Sigmoid colon (tissue), 7 donors: ENCODE data around the gene TENM4. TPM values are rescaled to one million over a fixed set of nuclear protein-coding genes. Genes with fewer than 3 reads are reported as not detected.

Experiments used
- DNase-seq: peaks from one replicate; pipeline ENCODE4 v3.0.0-alpha.2; 2019
- H3K27ac ChIP-seq, 4 donors: fragments of 200-600 bp; sonication (generic); one replicate each; pipeline ENCODE4 v1.5.1; 2016 to 2019; ENCODE audit warnings: mild to moderate bottlenecking in 1 of 4
- H3K27me3 ChIP-seq, 3 donors: fragments of 200-600 bp; sonication (generic); one replicate each; pipeline ENCODE4 v1.5.1; 2019; ENCODE audit warnings: mild to moderate bottlenecking in 1 of 3
- H3K36me3 ChIP-seq, 4 donors: fragments of 200-600 bp; sonication (generic); one replicate each; pipeline ENCODE4 v1.5.1; 2016 to 2019
- H3K4me1 ChIP-seq, 4 donors: fragments of 200-600 bp; sonication (generic); one replicate each; pipeline ENCODE4 v1.5.1; 2017 to 2019
- H3K4me3 ChIP-seq, 4 donors: fragments of 200-600 bp; sonication (generic); one replicate each; pipeline ENCODE4 v1.5.1; 2017 to 2019; ENCODE audit warnings: mild to moderate bottlenecking in 2 of 4, moderate library complexity in 1 of 4
- H3K9me3 ChIP-seq, 4 donors: fragments of 200-600 bp in 3 of 4; sonication (generic) in 3 of 4; one replicate each; pipeline versions ENCODE4 v1.5.1 to v1.6.1; 2013 to 2019
- EP300 ChIP-seq, 4 donors: sonication (generic); formaldehyde crosslinking; IDR thresholded peaks; one replicate each; pipeline ENCODE4 v1.6.1; 2017; ENCODE audit warnings: antibody characterized with exemption in 4 of 4
- POLR2A ChIP-seq, 2 donors: fragments of 450-650 bp; IDR thresholded peaks; one replicate each; pipeline ENCODE4 v1.6.1; 2016; ENCODE audit warnings: antibody characterized with exemption in 2 of 2, mild to moderate bottlenecking in 2 of 2, moderate library complexity in 2 of 2
- POLR2AphosphoS5 ChIP-seq, 4 donors: sonication (generic); formaldehyde crosslinking; IDR thresholded peaks; one replicate each; pipeline ENCODE4 v1.6.1; 2017; ENCODE audit warnings: antibody characterized with exemption in 4 of 4
- WGBS, 2 donors: extraction: QIAGEN DNeasy Blood & Tissue Kit; methylation state at CpG; one replicate each; pipeline ENCODE4 v1.1.7; 2013; 5-methylcytosine and 5-hydroxymethylcytosine counted together
- intact Hi-C: fragments of 100-400 bp; cut with DNase I; formaldehyde crosslinking; loops from one replicate; pipeline ENCODE4 v1.15.1; 2023
- polyA plus RNA-seq, 3 donors: library from polyadenylated mRNA; stranded (reverse); fragments of 200-250 nt; gene quantifications; one replicate each; pipeline ENCODE4 v1.2.3, GENCODE V29; 2013
- total RNA-seq, 4 donors: library from RNA; depleted of rRNA; stranded (reverse); fragments of >200 nt; gene quantifications; one replicate each; pipeline ENCODE4 v1.1.0, GENCODE V29; 2016
- TF ChIP-seq, protein P1 (sequence below), 4 experiments: fragments of 450-650 bp in 3 of 4; fragments of 200-600 bp in 1 of 4; IDR thresholded peaks; one replicate each; pipeline ENCODE4 v1.5.1; 2016 to 2019; ENCODE audit warnings: antibody characterized with exemption in 4 of 4, mild to moderate bottlenecking in 3 of 4, moderate library complexity in 2 of 4
- donor health status: healthy with polysubstance abuse.
- donor health status: Bipolar disorder and iron deficiency.
- donor health status: healthy.

Gene TENM4
- total and polyA plus RNA-seq, 7 donors = 0.23 to 14.6 (median 1.9) TPM; not detected in 1

DNA sequence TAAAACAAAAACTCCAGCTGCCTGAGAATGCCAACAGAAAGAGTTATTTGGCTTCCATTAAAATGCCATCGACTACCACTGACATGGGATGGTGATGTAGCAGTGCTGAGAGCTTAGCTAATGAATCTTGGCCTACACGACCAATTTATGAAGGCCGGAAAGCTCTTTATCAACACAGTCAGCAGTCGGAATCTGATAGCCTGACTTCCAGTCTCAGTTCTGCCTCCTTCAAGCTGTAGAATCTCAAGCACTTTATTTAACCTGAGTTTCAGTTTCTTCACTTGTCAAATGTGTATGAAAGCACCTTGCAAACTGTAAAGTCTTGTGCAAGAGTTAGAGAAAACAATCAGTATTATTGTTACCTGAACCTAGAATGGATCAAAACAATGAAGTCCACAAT, 530.5 kb downstream of the TENM4 start:
- intact Hi-C loops = no loop called here
- 84 to 90% methylated on average over 4 of the region's 4 CpGs for WGBS, 2 donors
- TF ChIP-seq POLR2A (IDR thresholded peaks at IDR 0.05) (no peak), EP300 (IDR thresholded peaks at IDR 0.05) (no peak), POLR2AphosphoS5 (IDR thresholded peaks at IDR 0.05) (no peak)
- TF ChIP-seq, protein P1, sequence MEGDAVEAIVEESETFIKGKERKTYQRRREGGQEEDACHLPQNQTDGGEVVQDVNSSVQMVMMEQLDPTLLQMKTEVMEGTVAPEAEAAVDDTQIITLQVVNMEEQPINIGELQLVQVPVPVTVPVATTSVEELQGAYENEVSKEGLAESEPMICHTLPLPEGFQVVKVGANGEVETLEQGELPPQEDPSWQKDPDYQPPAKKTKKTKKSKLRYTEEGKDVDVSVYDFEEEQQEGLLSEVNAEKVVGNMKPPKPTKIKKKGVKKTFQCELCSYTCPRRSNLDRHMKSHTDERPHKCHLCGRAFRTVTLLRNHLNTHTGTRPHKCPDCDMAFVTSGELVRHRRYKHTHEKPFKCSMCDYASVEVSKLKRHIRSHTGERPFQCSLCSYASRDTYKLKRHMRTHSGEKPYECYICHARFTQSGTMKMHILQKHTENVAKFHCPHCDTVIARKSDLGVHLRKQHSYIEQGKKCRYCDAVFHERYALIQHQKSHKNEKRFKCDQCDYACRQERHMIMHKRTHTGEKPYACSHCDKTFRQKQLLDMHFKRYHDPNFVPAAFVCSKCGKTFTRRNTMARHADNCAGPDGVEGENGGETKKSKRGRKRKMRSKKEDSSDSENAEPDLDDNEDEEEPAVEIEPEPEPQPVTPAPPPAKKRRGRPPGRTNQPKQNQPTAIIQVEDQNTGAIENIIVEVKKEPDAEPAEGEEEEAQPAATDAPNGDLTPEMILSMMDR (IDR thresholded peaks at IDR 0.05) = no peak
- peaks cover 0 to 5% (median 0%) of the 10 kb centered on the region in 4 donors for H3K4me1 ChIP-seq
- no peaks in the 10 kb centered on the region for H3K9me3 ChIP-seq
- H3K27ac ChIP-seq = no peak overlapping the region
- no peaks in the 10 kb centered on the region for H3K27me3 ChIP-seq
- DNase-seq = no peak
- H3K4me3 ChIP-seq = no peak overlapping the region
- no peaks in the 10 kb centered on the region for H3K36me3 ChIP-seq

DNA sequence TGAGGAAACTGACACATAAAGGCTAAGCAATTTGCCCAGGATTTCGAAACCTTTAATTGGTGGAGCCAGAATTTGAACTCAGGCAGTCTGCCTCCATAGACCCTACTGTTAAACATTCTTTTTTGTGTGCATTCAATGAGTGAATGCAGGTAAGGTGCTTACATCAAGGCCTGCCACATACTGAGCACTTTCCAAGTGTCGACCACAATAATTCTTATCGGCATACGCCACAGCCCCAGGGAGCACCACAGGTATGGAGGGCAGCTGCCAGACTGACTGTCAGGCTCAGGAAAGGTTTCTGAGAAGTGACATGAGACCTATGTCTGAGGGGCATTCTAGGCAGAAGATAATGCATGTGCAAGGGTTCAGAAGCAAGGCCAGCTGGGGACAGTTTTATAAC, 531.4 kb downstream of the TENM4 start:
- intact Hi-C loops = no loop called here
- TF ChIP-seq POLR2AphosphoS5 (IDR thresholded peaks at IDR 0.05) = no peak
- TF ChIP-seq, protein P1 (IDR thresholded peaks at IDR 0.05) = no peak
- TF ChIP-seq EP300 (IDR thresholded peaks at IDR 0.05) = no peak
- no peak for TF ChIP-seq POLR2A (IDR thresholded peaks at IDR 0.05)
- Histone ChIP-seq H3K9me3 (no peaks in the 10 kb centered on the region), H3K27me3 (no peaks in the 10 kb centered on the region), H3K36me3 (no peaks in the 10 kb centered on the region), H3K4me1 (peaks cover 0 to 5% (median 0%) of the 10 kb centered on the region in 4 donors), H3K4me3 (no peak overlapping the region), H3K27ac (no peak overlapping the region)
- WGBS, 2 donors = 94 to 97% methylated on average over 4 of the region's 4 CpGs
- DNase-seq = no peak

DNA sequence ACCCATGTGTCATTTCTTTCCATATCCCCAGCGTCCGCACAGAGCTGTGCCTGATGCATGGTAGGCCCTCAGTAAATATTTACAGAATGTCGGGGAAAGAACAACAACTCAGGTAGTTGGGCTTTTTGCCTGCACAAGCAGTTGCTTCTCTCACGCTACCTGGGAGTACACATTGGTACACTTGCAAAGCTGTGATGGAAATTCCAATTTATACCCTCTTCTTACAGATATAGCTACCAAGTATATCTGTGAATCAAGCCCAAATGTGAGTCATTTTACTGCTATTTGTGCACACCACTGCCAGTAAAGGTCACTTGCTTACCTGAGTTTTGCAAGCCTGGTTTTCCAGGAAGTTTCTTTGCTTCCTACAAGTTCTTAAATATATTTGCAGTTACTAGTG, 533.2 kb downstream of the TENM4 start:
- intact Hi-C loops = no loop called here
- Histone ChIP-seq H3K4me3 (no peak overlapping the region), H3K9me3 (no peaks in the 10 kb centered on the region), H3K27ac (no peak overlapping the region), H3K4me1 (peaks cover 0 to 5% (median 0%) of the 10 kb centered on the region in 4 donors), H3K27me3 (no peaks in the 10 kb centered on the region), H3K36me3 (no peaks in the 10 kb centered on the region)
- 27 to 68% methylated on average over 4 of the region's 4 CpGs for WGBS, 2 donors
- DNase-seq = no peak
- TF ChIP-seq POLR2AphosphoS5 (IDR thresholded peaks at IDR 0.05) = no peak
- no peak for TF ChIP-seq EP300 (IDR thresholded peaks at IDR 0.05)
- TF ChIP-seq POLR2A (IDR thresholded peaks at IDR 0.05) = no peak
- TF ChIP-seq, protein P1 (IDR thresholded peaks at IDR 0.05) = no peak

DNA sequence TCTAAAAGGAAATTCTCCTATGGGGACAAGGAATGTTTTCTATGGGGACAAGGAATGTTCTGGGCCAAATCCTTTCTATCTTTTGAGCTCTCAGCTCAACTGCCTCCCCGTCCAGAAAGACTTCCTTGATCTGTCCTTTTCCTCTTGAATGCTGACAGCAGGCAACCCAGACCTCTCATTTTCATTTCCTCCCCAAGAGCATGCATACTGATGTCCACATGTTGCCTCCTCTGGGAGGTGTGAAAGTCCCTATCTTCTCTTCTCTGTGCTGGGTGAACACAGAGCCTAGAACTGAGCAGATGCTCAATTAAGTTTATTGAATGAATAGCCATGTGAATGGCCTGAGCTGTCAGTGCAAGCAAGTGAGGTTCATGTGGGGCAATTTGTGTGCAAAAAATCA, 534.3 kb downstream of the TENM4 start:
- Histone ChIP-seq H3K27me3 (no peaks in the 10 kb centered on the region), H3K9me3 (no peaks in the 10 kb centered on the region), H3K4me3 (no peak overlapping the region), H3K36me3 (no peaks in the 10 kb centered on the region), H3K27ac (no peak overlapping the region), H3K4me1 (peaks cover 0 to 5% (median 0%) of the 10 kb centered on the region in 4 donors)
- 53 to 60% methylated on average over 1 of the region's 1 CpG for WGBS, 2 donors
- TF ChIP-seq, protein P1 (IDR thresholded peaks at IDR 0.05) = no peak
- TF ChIP-seq EP300 (IDR thresholded peaks at IDR 0.05) = no peak
- TF ChIP-seq POLR2AphosphoS5 (IDR thresholded peaks at IDR 0.05) = no peak
- TF ChIP-seq POLR2A (IDR thresholded peaks at IDR 0.05) = no peak
- intact Hi-C loops = no loop called here
- no peak for DNase-seq

GRCh38 chr11:78905756-78906155, 535.1 kb downstream of the TENM4 start:
- Histone ChIP-seq H3K4me3 (no peak overlapping the region), H3K27me3 (no peaks in the 10 kb centered on the region), H3K27ac (no peak overlapping the region), H3K36me3 (no peaks in the 10 kb centered on the region), H3K4me1 (peaks cover 0 to 5% (median 0%) of the 10 kb centered on the region in 4 donors), H3K9me3 (no peaks in the 10 kb centered on the region)
- intact Hi-C loops = no loop called here
- no peak for TF ChIP-seq EP300 (IDR thresholded peaks at IDR 0.05)
- no peak for TF ChIP-seq POLR2A (IDR thresholded peaks at IDR 0.05)
- TF ChIP-seq, protein P1 (IDR thresholded peaks at IDR 0.05) = no peak
- no peak for TF ChIP-seq POLR2AphosphoS5 (IDR thresholded peaks at IDR 0.05)
- 78 to 85% methylated on average over 3 of the region's 3 CpGs for WGBS, 2 donors
- no peak for DNase-seq
